SK-N-SH treated with all-trans-retinoic acid at 6 μM for 48 hours (cell line): ENCODE results near the gene ESYT1.

Source experiments
- ARNTL ChIP-seq: fragments of 450-650 bp; formaldehyde crosslinking; IDR thresholded peaks from 2 replicates; pipeline ENCODE4 v1.5.0; 2020; ENCODE audit warnings: low read depth, mild to moderate bottlenecking, moderate library complexity, borderline replicate concordance
- ESRRG ChIP-seq: fragments of 250-450 bp; sonication (Bioruptor Pico); IDR thresholded peaks from 2 replicates; pipeline ENCODE4 v1.6.1; 2021; ENCODE audit warnings: mild to moderate bottlenecking
- GLIS3 ChIP-seq: fragments of 250-450 bp; sonication (Bioruptor Pico); IDR thresholded peaks from 2 replicates; pipeline ENCODE4 v1.5.0; 2020; ENCODE audit warnings: mild to moderate bottlenecking, moderate library complexity
- ISL1 ChIP-seq: fragments of 250-450 bp; sonication (Bioruptor Pico); IDR thresholded peaks from 2 replicates; pipeline ENCODE4 v2.1.2; 2022; ENCODE audit warnings: mild to moderate bottlenecking, moderate library complexity
- RARB ChIP-seq: fragments of 250-450 bp; sonication (Bioruptor Pico); IDR thresholded peaks from 2 replicates; pipeline ENCODE4 v1.8.0; 2021; ENCODE audit warnings: mild to moderate bottlenecking, moderate library complexity
- TCF4 ChIP-seq: fragments of 250-450 bp; sonication (Bioruptor Pico); IDR thresholded peaks from 2 replicates; pipeline ENCODE4 v1.8.0; 2021; ENCODE audit warnings: mild to moderate bottlenecking, moderate library complexity, borderline replicate concordance
- ZNF565 ChIP-seq: fragments of 450-650 bp; formaldehyde crosslinking; conservative IDR thresholded peaks from 2 replicates; pipeline ENCODE4 v1.5.0; 2020; ENCODE audit warnings: low read depth, mild to moderate bottlenecking, moderate library complexity
- ZNF70 ChIP-seq: fragments of 450-650 bp; formaldehyde crosslinking; IDR thresholded peaks from 2 replicates; pipeline ENCODE4 v1.5.0; 2020; ENCODE audit warnings: mild to moderate bottlenecking, moderate library complexity
- TF ChIP-seq, protein P1 (sequence below): fragments of 250-450 bp; sonication (Bioruptor Pico); IDR thresholded peaks from 2 replicates; pipeline ENCODE4 v1.8.0; 2020; ENCODE audit warnings: mild to moderate bottlenecking, moderate library complexity, borderline replicate concordance
- TF ChIP-seq, protein P2 (sequence below): fragments of 250-450 bp; sonication (Bioruptor Pico); IDR thresholded peaks from 2 replicates; pipeline ENCODE4 v1.5.1; 2020; ENCODE audit warnings: low read depth, mild to moderate bottlenecking, moderate library complexity

GRCh38 chr12:56188778-56189098, 60.7 kb downstream of the ESYT1 start:
- TF ChIP-seq ISL1 (CRISPR knock-in tag) (no peak), GLIS3 (CRISPR knock-in tag) (no peak), ZNF70 (CRISPR knock-in tag) (no peak), ARNTL (CRISPR knock-in tag) (no peak), RARB (CRISPR knock-in tag) (no peak), ESRRG (CRISPR knock-in tag) (no peak), TCF4 (no peak), ZNF565 (CRISPR knock-in tag) (no peak)
- TF ChIP-seq, protein P1, sequence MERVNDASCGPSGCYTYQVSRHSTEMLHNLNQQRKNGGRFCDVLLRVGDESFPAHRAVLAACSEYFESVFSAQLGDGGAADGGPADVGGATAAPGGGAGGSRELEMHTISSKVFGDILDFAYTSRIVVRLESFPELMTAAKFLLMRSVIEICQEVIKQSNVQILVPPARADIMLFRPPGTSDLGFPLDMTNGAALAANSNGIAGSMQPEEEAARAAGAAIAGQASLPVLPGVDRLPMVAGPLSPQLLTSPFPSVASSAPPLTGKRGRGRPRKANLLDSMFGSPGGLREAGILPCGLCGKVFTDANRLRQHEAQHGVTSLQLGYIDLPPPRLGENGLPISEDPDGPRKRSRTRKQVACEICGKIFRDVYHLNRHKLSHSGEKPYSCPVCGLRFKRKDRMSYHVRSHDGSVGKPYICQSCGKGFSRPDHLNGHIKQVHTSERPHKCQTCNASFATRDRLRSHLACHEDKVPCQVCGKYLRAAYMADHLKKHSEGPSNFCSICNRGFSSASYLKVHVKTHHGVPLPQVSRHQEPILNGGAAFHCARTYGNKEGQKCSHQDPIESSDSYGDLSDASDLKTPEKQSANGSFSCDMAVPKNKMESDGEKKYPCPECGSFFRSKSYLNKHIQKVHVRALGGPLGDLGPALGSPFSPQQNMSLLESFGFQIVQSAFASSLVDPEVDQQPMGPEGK (CRISPR knock-in tag): no peak
- TF ChIP-seq, protein P2, sequence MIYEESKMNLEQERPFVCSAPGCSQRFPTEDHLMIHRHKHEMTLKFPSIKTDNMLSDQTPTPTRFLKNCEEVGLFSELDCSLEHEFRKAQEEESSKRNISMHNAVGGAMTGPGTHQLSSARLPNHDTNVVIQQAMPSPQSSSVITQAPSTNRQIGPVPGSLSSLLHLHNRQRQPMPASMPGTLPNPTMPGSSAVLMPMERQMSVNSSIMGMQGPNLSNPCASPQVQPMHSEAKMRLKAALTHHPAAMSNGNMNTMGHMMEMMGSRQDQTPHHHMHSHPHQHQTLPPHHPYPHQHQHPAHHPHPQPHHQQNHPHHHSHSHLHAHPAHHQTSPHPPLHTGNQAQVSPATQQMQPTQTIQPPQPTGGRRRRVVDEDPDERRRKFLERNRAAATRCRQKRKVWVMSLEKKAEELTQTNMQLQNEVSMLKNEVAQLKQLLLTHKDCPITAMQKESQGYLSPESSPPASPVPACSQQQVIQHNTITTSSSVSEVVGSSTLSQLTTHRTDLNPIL (CRISPR knock-in tag): no peak
